HEK293 (cell line): Measurements from ENCODE around the gene STOX1.

Experiments
- GLIS2 ChIP-seq: fragments of 450-650 bp; formaldehyde crosslinking; IDR thresholded peaks from 2 replicates; pipeline ENCODE4 v1.5.1; 2016; ENCODE audit warnings: missing biosample characterization, missing genetic modification characterization
- INSM2 ChIP-seq: fragments of 450-650 bp; formaldehyde crosslinking; IDR thresholded peaks from 2 replicates; pipeline ENCODE4 v1.5.1; 2016; ENCODE audit warnings: missing biosample characterization, missing genetic modification characterization
- MYNN ChIP-seq: fragments of 450-650 bp; formaldehyde crosslinking; IDR thresholded peaks from 2 replicates; pipeline ENCODE4 v1.5.1; 2016; ENCODE audit warnings: missing biosample characterization, missing genetic modification characterization, borderline replicate concordance
- MZF1 ChIP-seq: fragments of 450-650 bp; formaldehyde crosslinking; IDR thresholded peaks from 2 replicates; pipeline ENCODE4 v1.5.1; 2017; ENCODE audit warnings: missing biosample characterization, missing genetic modification characterization, borderline replicate concordance
- OSR2 ChIP-seq: fragments of 450-650 bp; formaldehyde crosslinking; IDR thresholded peaks from 2 replicates; pipeline ENCODE4 v1.5.1; 2016; ENCODE audit warnings: missing biosample characterization, missing genetic modification characterization
- PRDM2 ChIP-seq: fragments of 450-650 bp; formaldehyde crosslinking; IDR thresholded peaks from 2 replicates; pipeline ENCODE4 v1.5.1; 2016; ENCODE audit warnings: missing biosample characterization, missing genetic modification characterization, borderline replicate concordance
- REST ChIP-seq: fragments of 450-650 bp; formaldehyde crosslinking; IDR thresholded peaks from 2 replicates; pipeline ENCODE4 v1.5.1; 2016; ENCODE audit warnings: missing biosample characterization, missing genetic modification characterization
- SP2 ChIP-seq: fragments of 450-650 bp; formaldehyde crosslinking; IDR thresholded peaks from 2 replicates; pipeline ENCODE4 v1.5.1; 2016; ENCODE audit warnings: missing biosample characterization, missing genetic modification characterization
- ZBTB11 ChIP-seq: fragments of 450-650 bp; formaldehyde crosslinking; conservative IDR thresholded peaks from 2 replicates; pipeline ENCODE4 v1.5.1; 2016; ENCODE audit warnings: low read depth, missing biosample characterization, missing genetic modification characterization
- ZFP37 ChIP-seq: fragments of 450-650 bp; formaldehyde crosslinking; IDR thresholded peaks from 2 replicates; pipeline ENCODE4 v1.5.1; 2016; ENCODE audit warnings: missing biosample characterization, missing genetic modification characterization
- ZNF341 ChIP-seq: fragments of 450-650 bp; formaldehyde crosslinking; IDR thresholded peaks from 2 replicates; pipeline ENCODE4; 2016; ENCODE audit warnings: low read depth, missing biosample characterization, missing genetic modification characterization
- ZNF423 ChIP-seq: fragments of 450-650 bp; formaldehyde crosslinking; IDR thresholded peaks from 2 replicates; pipeline ENCODE4 v1.5.1; 2016; ENCODE audit warnings: missing biosample characterization, missing genetic modification characterization
- ZNF677 ChIP-seq: fragments of 450-650 bp; IDR thresholded peaks from 2 replicates; pipeline ENCODE4 v1.5.0; 2018; ENCODE audit warnings: missing biosample characterization, mild to moderate bottlenecking, missing genetic modification characterization, moderate library complexity
- ZNF707 ChIP-seq: fragments of 450-650 bp; formaldehyde crosslinking; IDR thresholded peaks from 2 replicates; pipeline ENCODE4 v1.5.1; 2016; ENCODE audit warnings: missing biosample characterization, missing genetic modification characterization
- TF ChIP-seq, protein P1 (sequence below): fragments of 450-650 bp; formaldehyde crosslinking; IDR thresholded peaks from 2 replicates; pipeline ENCODE4 v1.5.1; 2016; ENCODE audit warnings: missing biosample characterization, missing genetic modification characterization
- TF ChIP-seq, protein P2 (sequence below): fragments of 450-650 bp; formaldehyde crosslinking; IDR thresholded peaks from 2 replicates; pipeline ENCODE4; 2016; ENCODE audit warnings: missing biosample characterization, missing genetic modification characterization
- TF ChIP-seq, protein P3 (sequence below): fragments of 450-650 bp; formaldehyde crosslinking; IDR thresholded peaks from 2 replicates; pipeline ENCODE4 v1.5.1; 2016; ENCODE audit warnings: missing biosample characterization, missing genetic modification characterization

The STOX1 gene

GRCh38 chr10:68871105-68871711 lies 43.9 kb downstream of the STOX1 start (continued):
- TF ChIP-seq, protein P1, sequence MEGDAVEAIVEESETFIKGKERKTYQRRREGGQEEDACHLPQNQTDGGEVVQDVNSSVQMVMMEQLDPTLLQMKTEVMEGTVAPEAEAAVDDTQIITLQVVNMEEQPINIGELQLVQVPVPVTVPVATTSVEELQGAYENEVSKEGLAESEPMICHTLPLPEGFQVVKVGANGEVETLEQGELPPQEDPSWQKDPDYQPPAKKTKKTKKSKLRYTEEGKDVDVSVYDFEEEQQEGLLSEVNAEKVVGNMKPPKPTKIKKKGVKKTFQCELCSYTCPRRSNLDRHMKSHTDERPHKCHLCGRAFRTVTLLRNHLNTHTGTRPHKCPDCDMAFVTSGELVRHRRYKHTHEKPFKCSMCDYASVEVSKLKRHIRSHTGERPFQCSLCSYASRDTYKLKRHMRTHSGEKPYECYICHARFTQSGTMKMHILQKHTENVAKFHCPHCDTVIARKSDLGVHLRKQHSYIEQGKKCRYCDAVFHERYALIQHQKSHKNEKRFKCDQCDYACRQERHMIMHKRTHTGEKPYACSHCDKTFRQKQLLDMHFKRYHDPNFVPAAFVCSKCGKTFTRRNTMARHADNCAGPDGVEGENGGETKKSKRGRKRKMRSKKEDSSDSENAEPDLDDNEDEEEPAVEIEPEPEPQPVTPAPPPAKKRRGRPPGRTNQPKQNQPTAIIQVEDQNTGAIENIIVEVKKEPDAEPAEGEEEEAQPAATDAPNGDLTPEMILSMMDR = no peak
- TF ChIP-seq, protein P2, sequence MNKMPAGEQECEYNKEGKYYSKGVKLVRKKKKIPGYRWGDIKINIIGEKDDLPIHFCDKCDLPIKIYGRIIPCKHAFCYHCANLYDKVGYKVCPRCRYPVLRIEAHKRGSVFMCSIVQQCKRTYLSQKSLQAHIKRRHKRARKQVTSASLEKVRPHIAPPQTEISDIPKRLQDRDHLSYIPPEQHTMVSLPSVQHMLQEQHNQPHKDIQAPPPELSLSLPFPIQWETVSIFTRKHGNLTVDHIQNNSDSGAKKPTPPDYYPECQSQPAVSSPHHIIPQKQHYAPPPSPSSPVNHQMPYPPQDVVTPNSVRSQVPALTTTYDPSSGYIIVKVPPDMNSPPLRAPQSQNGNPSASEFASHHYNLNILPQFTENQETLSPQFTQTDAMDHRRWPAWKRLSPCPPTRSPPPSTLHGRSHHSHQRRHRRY (tag by site-specific recombination) = no peak
- TF ChIP-seq, protein P3, sequence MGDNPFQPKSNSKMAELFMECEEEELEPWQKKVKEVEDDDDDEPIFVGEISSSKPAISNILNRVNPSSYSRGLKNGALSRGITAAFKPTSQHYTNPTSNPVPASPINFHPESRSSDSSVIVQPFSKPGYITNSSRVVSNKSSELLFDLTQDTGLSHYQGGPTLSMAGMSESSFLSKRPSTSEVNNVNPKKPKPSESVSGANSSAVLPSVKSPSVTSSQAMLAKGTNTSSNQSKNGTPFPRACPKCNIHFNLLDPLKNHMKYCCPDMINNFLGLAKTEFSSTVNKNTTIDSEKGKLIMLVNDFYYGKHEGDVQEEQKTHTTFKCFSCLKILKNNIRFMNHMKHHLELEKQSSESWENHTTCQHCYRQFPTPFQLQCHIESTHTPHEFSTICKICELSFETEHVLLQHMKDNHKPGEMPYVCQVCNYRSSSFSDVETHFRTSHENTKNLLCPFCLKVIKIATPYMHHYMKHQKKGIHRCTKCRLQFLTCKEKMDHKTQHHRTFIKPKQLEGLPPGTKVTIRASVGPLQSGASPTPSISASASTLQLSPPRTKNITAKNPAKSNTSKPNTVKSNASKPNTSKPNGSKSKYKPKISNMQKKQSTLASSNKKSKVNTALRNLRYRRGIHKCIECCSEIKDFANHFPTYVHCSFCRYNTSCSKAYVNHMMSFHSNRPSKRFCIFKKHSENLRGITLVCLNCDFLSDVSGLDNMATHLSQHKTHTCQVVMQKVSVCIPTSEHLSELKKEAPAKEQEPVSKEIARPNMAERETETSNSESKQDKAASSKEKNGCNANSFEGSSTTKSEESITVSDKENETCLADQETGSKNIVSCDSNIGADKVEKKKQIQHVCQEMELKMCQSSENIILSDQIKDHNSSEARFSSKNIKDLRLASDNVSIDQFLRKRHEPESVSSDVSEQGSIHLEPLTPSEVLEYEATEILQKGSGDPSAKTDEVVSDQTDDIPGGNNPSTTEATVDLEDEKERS = no peak
- TF ChIP-seq GLIS2 (tag by site-specific recombination) = peak; percentile 57
- TF ChIP-seq OSR2 (tag by site-specific recombination) = peak; percentile 96
- TF ChIP-seq MYNN (tag by site-specific recombination) = no peak
- TF ChIP-seq SP2 (tag by site-specific recombination) = no peak
- no peak for TF ChIP-seq PRDM2 (tag by site-specific recombination)
- peak; percentile 34; the same call in 1 of the 2 replicates for TF ChIP-seq ZNF423 (tag by site-specific recombination)
- no peak for TF ChIP-seq MZF1 (tag by site-specific recombination)
- TF ChIP-seq ZNF707 (tag by site-specific recombination) = no peak
- TF ChIP-seq ZBTB11 (tag by site-specific recombination) = no peak
- TF ChIP-seq REST (tag by site-specific recombination) = peak; percentile 47; the same call in 1 of the 2 replicates
- TF ChIP-seq ZNF677 (tag by site-specific recombination) = no peak
- TF ChIP-seq INSM2 (tag by site-specific recombination) = peak; percentile 37; the same call in 1 of the 2 replicates
- TF ChIP-seq ZNF341 = 0 out of 2 replicates have a peak, but pooled peaks have one; percentile 9
- TF ChIP-seq ZFP37 (tag by site-specific recombination) = no peak
